ENCODE measurements around the gene ALOX5.

ALOX5 gene

DNA sequence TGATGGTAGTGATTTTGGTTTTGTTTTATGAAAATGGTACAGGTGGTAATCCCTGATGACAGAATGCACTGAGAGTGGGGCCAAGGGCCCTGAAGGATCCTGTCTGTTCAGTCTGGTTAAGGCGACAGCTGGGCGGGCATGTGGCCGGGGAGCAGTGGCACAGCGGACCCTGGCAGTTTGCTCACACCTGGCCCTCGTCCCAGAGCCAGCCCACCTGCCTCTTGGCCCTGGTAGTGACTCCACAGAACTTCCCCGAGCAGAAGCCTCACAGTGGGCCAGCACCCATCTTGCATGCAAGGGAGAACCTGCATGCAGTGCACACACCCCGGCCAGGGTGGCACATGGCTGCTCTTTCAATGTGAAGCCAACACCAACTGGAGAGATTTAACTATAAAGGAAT, 82.8 kb downstream of the ALOX5 start:
- no peak for TF ChIP-seq EZH2 (optimal IDR thresholded peaks at IDR 0.05; ENCODE audit: low read depth, low read length)
- TF ChIP-seq EZH2phosphoT487 (IDR thresholded peaks at IDR 0.05; ENCODE audit: low read length) = no peak
- TF ChIP-seq, protein P1, sequence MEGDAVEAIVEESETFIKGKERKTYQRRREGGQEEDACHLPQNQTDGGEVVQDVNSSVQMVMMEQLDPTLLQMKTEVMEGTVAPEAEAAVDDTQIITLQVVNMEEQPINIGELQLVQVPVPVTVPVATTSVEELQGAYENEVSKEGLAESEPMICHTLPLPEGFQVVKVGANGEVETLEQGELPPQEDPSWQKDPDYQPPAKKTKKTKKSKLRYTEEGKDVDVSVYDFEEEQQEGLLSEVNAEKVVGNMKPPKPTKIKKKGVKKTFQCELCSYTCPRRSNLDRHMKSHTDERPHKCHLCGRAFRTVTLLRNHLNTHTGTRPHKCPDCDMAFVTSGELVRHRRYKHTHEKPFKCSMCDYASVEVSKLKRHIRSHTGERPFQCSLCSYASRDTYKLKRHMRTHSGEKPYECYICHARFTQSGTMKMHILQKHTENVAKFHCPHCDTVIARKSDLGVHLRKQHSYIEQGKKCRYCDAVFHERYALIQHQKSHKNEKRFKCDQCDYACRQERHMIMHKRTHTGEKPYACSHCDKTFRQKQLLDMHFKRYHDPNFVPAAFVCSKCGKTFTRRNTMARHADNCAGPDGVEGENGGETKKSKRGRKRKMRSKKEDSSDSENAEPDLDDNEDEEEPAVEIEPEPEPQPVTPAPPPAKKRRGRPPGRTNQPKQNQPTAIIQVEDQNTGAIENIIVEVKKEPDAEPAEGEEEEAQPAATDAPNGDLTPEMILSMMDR (IDR thresholded peaks at IDR 0.05; ENCODE audit: low read length) = no peak
- no peaks in the 10 kb centered on the region for H3K9me2 ChIP-seq (replicated peaks; ENCODE audit: insufficient read depth, low read length)

DNA sequence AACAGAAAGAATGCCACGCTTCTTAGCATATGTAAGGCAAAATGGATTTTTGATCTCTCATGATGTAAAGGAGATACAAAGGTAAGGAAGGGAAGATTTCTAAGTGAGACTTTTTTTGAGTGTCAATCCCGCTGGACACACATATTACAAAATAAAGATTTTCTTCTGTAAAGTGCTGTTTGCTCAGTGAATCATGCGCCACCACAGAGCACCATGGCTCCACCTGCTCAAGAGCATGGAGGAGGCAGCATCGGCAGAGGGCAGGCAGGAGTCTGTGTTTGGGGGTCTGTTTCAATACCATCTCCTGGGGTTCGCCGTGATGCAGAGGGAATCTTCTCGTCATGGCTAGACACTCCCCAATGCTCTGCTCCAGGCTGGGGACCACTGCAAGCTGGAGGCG, 83.5 kb downstream of the ALOX5 start:
- Histone ChIP-seq H3K79me2 (ENCODE audit: low read length) (no peaks in the 10 kb centered on the region), H3F3A (ENCODE audit: insufficient read depth, low read length) (peaks cover 32% of the 10 kb centered on the region), H4K20me1 (ENCODE audit: insufficient read depth, low read length) (no peaks in the 10 kb centered on the region), H3K9ac (ENCODE audit: low read length) (no peak overlapping the region), H3K36me3 (replicated peaks; ENCODE audit: insufficient read depth, low read length) (no peaks in the 10 kb centered on the region), H2AFZ (ENCODE audit: low read length) (no peak overlapping the region), H3K4me2 (ENCODE audit: low read depth, low read length) (no peak overlapping the region), H3K27ac (ENCODE audit: low read length) (no peak overlapping the region), H3K9me2 (replicated peaks; ENCODE audit: insufficient read depth, low read length) (no peaks in the 10 kb centered on the region), H3K4me3 (ENCODE audit: low read length) (no peak overlapping the region), H3K4me1 (ENCODE audit: low read length) (peaks cover 54% of the 10 kb centered on the region), H3K27me3 (replicated peaks; ENCODE audit: insufficient read depth, low read length) (no peaks in the 10 kb centered on the region), H3K9me3 (replicated peaks; ENCODE audit: insufficient read depth, low read length) (no peaks in the 10 kb centered on the region)
- TF ChIP-seq EZH2phosphoT487 (IDR thresholded peaks at IDR 0.05; ENCODE audit: low read length) (no peak), EZH2 (optimal IDR thresholded peaks at IDR 0.05; ENCODE audit: low read depth, low read length) (no peak)
- TF ChIP-seq, protein P1 (IDR thresholded peaks at IDR 0.05; ENCODE audit: low read length) = no peak
- DNase-seq = no peak

More for the DNA sequence above, 82.8 kb downstream of the ALOX5 start:
- H3K4me1 ChIP-seq (ENCODE audit: low read length) = peaks cover 49% of the 10 kb centered on the region
- peaks cover 27% of the 10 kb centered on the region for H3F3A ChIP-seq (ENCODE audit: insufficient read depth, low read length)
- no peaks in the 10 kb centered on the region for H3K79me2 ChIP-seq (ENCODE audit: low read length)
- H3K27me3 ChIP-seq (replicated peaks; ENCODE audit: insufficient read depth, low read length) = no peaks in the 10 kb centered on the region
- no peak overlapping the region for H3K4me3 ChIP-seq (ENCODE audit: low read length)
- H4K20me1 ChIP-seq (ENCODE audit: insufficient read depth, low read length) = no peaks in the 10 kb centered on the region
- no peaks in the 10 kb centered on the region for H3K9me3 ChIP-seq (replicated peaks; ENCODE audit: insufficient read depth, low read length)
- H3K9ac ChIP-seq (ENCODE audit: low read length) = no peak overlapping the region
- no peak overlapping the region for H3K27ac ChIP-seq (ENCODE audit: low read length)
- no peak for DNase-seq
- H3K36me3 ChIP-seq (replicated peaks; ENCODE audit: insufficient read depth, low read length) = no peaks in the 10 kb centered on the region
- H2AFZ ChIP-seq (ENCODE audit: low read length) = no peak overlapping the region
- H3K4me2 ChIP-seq (ENCODE audit: low read depth, low read length) = no peak overlapping the region

DNA sequence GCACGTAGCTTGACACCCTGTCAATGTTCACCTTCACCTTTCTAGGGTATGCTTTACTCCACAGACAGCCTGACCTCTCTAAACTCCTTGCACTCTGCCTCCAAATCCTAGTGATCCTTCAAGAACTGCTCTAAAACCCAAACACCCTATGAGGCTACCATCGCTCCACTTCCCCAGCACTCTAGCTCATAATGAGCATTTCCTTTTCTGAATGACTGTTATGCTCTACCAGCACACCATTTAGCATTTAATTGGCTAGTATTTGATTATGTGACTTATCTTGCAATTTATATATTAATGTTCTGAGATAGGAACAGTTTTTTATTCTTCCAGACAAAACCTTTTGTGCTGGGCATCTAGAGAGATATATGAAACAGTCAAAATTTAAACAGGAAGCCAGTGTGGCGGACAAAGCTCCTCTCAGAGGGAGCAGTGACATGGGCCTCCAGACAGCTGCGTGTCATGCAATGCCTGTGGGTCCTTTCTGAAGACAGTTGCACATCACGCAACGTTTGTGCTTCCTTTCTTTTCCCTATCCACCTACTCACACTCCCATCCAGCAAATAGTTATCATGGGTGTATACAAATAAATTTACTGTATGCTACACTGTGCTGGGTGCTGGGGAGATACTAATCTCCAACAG, 86.3 kb downstream of the ALOX5 start:
- Histone ChIP-seq H3K4me2 (ENCODE audit: low read depth, low read length) (peak overlapping the region; percentile 83), H3K36me3 (replicated peaks; ENCODE audit: insufficient read depth, low read length) (no peaks in the 10 kb centered on the region), H3K9ac (ENCODE audit: low read length) (peak overlapping the region; percentile 75), H3K9me3 (replicated peaks; ENCODE audit: insufficient read depth, low read length) (no peaks in the 10 kb centered on the region), H4K20me1 (ENCODE audit: insufficient read depth, low read length) (no peaks in the 10 kb centered on the region), H3K27ac (ENCODE audit: low read length) (peak overlapping the region; percentile 97), H2AFZ (ENCODE audit: low read length) (peak overlapping the region; percentile 51), H3K4me1 (ENCODE audit: low read length) (peaks cover 63% of the 10 kb centered on the region), H3F3A (ENCODE audit: insufficient read depth, low read length) (peaks cover 31% of the 10 kb centered on the region), H3K79me2 (ENCODE audit: low read length) (no peaks in the 10 kb centered on the region; the same call in 1 of the 2 replicates), H3K4me3 (ENCODE audit: low read length) (0 out of 2 replicates have a peak overlapping the region, but pooled peaks have one; percentile 4), H3K27me3 (replicated peaks; ENCODE audit: insufficient read depth, low read length) (no peaks in the 10 kb centered on the region), H3K9me2 (replicated peaks; ENCODE audit: insufficient read depth, low read length) (no peaks in the 10 kb centered on the region)
- DNase-seq = peak; percentile 65
- TF ChIP-seq, protein P1 (IDR thresholded peaks at IDR 0.05; ENCODE audit: low read length) = no peak
- TF ChIP-seq EZH2phosphoT487 (IDR thresholded peaks at IDR 0.05; ENCODE audit: low read length) (no peak), EZH2 (optimal IDR thresholded peaks at IDR 0.05; ENCODE audit: low read depth, low read length) (no peak)
